GM13977 (cell line): ENCODE results near the gene UCP2.

Experiments used
- DNase-seq: peaks from one replicate; pipeline ENCODE4 v3.0.0; 2012; ENCODE audit warnings: low spot score
- CTCF ChIP-seq: IDR thresholded peaks from 2 replicates; pipeline ENCODE4 v1.5.1; 2012; ENCODE audit warnings: mild to moderate bottlenecking, control low read depth; ENCODE audit not compliant: insufficient read depth; ENCODE audit errors: extremely low read depth, missing control alignments
- in situ Hi-C: fragments of 300-500 bp; cut with MboI; formaldehyde crosslinking; loops from one replicate; pipeline ENCODE4 v1.12.0; 2022; ENCODE audit warnings: low sequenced_read_pairs, low pct_unique_long_range_greater_than_20kb, mixed read lengths, inconsistent platforms; ENCODE audit not compliant: unreplicated experiment

Gene UCP2

GRCh38 chr11:73982990-73983740, 522 bp upstream of the UCP2 start:
- DNase-seq: peak; percentile 97
- in situ Hi-C loops: no loop called here
- no peak for TF ChIP-seq CTCF

GRCh38 chr11:73981051-73981805, 1.4 kb downstream of the UCP2 start:
- in situ Hi-C loops: no loop called here
- TF ChIP-seq CTCF: no peak
- DNase-seq: no peak

GRCh38 chr11:73980001-73980961, 2.4 kb downstream of the UCP2 start:
- no peak for TF ChIP-seq CTCF
- in situ Hi-C loops: no loop called here
- peak; percentile 88 for DNase-seq

GRCh38 chr11:73978576-73979086, 4.0 kb downstream of the UCP2 start:
- no peak for DNase-seq
- no peak for TF ChIP-seq CTCF
- in situ Hi-C loops: no loop called here

GRCh38 chr11:73977856-73978519, 4.7 kb downstream of the UCP2 start:
- in situ Hi-C loops: no loop called here
- TF ChIP-seq CTCF: no peak
- DNase-seq: no peak
